GF-D8 (cell line): ENCODE results near the gene TTLL5.

Source experiments
- DNase-seq: peaks from one replicate; lab custom pipeline; 2025; lab: John Stamatoyannopoulos, UW

Gene TTLL5

DNA sequence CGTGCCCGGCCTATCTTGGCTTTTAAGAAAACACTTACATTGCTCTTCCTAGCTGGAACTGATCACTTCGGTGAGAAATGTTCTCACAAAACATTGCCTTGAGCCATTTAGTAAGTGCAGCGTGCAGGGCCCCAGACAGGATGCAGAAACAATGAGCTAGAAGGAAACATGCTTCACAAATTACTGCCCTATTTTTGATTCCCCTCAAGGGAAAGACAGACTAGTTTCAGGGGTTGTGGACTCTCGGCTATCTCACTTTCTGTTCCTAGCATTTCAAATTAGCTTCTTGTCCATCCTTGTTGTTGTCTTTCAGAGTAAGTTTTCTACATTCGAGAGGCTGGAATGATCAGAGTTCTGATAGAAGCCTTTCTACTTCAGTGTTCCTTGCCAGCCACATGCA lies 299.2 kb downstream of the TTLL5 start:
- no peak for DNase-seq

DNA sequence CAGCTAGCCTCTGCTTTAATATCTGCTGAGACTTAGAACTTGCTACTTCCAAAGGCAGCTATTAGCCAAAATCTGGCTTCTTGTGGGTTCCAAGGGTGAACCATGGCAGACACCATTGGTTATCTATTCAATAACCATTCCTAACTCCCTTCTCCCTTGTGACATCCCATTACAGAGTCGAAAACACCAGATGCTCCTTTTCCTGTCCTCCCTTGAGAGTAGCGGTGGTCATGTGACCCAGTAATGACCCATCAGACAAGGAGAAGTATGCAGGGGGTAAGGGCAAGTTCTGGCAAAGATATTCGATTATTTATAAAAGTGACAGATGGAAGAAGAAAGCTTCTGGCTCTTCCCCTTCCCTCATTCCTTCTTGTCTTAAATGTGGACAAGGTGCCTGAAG lies 300.6 kb downstream of the TTLL5 start:
- DNase-seq, result no peak

- DNase-seq, result no peak
Observed at GRCh38 chr14:75967866-75968265, 306.8 kb downstream of the TTLL5 start.

GRCh38 chr14:75968456-75968855 lies 307.4 kb downstream of the TTLL5 start:
- no peak for DNase-seq

DNA sequence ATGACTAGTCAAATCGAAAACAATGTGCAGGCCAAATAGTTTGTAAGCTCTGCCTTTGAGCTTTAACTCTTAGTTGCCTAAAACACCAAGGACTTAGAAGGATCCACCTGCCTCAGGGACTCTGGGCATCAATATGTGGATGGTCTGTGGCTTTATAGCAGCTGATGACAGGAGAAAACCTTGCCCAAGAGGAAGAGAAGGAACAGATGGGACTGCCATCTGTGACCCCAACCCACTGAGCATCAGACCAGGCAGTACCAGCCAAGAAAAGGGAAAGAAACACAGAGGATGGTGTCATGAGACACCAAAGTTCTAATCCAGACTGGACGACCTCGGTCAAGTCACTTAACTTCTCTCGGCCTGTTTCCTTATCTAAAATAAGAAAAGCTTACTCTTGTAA lies 308.1 kb downstream of the TTLL5 start:
- DNase-seq, result no peak

DNA sequence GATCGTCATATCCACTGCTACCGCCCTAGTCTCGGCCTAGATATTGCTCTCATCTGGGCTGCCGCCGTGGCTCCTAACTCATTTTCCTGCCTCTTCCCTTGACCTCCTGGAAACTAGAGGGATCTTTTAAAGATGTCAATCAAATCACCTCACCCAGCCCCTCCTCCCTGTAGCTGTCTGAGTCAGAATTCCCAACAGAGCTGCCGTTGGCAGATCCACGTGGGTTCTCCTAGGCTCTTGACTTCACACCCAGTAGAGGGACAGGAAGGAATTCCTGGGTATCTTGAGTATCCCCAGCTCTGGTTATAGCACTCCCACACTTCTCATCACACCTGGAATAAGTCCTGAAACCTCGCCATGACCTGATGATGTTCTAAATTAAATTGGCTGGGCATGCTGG lies 308.8 kb downstream of the TTLL5 start:
- DNase-seq, result no peak

DNA sequence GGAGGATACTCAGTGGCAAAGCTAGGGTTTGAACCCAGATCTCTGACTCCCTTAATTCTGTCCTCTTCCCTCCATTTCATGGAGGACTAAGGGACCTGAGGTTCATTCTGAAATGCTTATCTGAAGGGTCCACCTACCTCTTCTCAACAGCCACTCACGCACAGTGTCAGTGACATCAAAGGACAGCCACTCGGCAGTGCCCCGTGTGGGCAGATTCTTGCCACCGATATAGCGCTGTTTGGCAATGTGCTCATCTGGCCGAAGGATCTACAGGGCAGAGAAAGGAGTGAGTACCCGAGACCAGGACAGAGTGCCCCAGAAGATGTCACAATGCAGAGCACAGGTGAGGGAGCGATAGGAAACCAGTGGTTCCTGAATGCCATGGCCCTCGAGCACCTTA lies 309.9 kb downstream of the TTLL5 start:
- DNase-seq, result no peak

GRCh38 chr14:75971509-75971908 lies 310.5 kb downstream of the TTLL5 start:
- no peak for DNase-seq

GRCh38 chr14:75972801-75973421 lies 311.9 kb downstream of the TTLL5 start:
- DNase-seq, result no peak

GRCh38 chr14:75976826-75977581 lies 316.0 kb downstream of the TTLL5 start:
- DNase-seq, result no peak

- no peak for DNase-seq
Observed at GRCh38 chr14:75977582-75977943, 316.5 kb downstream of the TTLL5 start.

DNA sequence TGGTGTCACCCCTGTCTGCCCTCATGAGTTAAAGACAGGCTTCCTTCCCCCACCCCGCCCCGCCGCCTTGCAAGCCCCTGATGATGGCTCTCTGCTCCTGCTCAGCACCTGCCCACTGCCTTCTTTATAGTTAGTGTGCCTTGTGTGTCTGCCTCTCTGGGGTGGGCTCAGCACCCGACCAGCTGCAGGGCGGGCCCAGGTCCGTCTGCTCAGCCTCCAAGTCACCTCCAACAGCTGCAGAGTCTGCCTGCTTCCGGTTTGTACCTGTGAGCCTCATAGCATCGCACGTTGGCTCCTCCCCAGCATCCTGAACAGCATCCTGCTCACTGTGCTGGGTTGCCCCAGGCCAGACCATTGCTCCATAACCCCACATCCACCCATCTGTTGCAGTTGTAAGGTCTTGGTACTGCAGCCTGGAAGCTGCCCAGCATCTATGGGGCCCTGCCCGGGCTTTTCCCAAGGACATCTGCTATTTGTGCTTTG lies 317.2 kb downstream of the TTLL5 start:
- no peak for DNase-seq

DNA sequence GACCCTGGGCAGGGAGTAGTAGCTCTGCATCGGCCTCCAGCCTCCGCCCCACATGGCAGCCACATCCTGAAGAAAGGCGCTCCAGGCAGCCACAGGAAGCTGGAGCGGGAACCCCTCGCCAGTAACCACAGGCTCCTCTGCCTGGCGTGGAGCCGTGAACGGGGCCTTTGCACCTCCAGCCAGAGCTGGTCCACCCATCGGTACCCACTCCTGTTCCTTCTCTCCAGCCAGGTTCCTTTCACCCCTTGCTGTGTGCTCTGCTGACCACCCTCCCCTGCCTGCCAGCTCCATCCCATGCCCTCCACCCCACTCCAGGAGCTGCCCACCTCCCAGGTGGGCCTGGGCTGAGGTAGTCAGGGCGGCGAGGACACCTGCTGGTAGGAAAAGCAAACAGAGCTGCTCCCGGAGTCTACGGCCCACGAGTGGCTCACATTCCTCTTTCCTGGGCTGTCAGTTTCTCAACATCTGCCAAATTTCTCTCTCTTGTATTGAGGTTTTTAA lies 318.1 kb downstream of the TTLL5 start:
- DNase-seq, result no peak

DNA sequence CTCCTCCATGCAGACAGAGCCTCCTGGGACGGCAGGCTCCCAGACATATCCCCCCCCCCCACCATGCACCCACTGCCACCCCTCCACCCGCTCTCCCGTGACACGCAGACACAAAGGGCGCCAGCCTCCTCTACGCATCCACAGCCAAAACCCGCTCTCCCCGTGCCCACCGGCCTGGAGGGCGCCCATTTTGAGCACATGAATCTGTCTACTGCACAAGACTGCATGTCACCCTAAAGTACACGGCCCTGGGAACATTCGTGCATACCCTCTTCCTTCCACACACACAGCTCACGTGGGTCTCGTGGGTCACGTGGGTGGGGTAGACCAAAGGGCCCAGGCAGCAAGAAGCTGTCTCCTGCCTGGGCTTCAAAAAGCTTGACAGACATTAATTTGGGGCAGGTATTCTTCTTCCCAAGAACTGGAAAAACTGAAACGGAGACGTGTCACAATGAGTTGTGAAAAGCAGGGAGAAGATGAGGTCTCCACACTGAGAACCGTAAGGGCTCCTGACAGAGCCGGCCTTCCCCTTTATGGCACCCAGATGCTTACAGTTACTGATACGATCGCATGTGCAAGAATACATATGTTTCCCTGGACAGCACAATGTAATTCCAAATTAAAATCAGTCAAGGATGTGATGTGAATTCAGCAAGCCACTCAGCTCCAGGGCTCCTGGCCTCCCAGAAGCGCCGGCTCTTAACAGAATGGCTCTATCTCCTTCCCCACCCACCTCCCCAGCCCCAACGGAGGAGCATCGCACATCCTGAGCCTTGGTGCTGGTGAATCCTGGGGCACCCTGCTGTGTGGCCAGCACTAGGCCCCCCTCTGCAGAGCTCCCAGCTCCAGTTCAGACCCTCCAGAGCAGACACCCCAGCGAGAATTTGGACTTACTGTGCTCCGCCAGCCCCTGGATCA lies 318.9 kb downstream of the TTLL5 start:
- DNase-seq, result no peak

GRCh38 chr14:75980856-75981255 lies 319.8 kb downstream of the TTLL5 start:
- no peak for DNase-seq

- DNase-seq, result no peak
Observed at GRCh38 chr14:75981426-75982265, 320.6 kb downstream of the TTLL5 start, which contains the start of gene TGFB3. Gene TGFB3, minus strand, starts transcription at chr14:75981995. Its CDS starts 1,102 bp downstream, at chr14:75980893.

GRCh38 chr14:75982266-75983018 lies 321.4 kb downstream of the TTLL5 start:
- DNase-seq, result no peak

DNA sequence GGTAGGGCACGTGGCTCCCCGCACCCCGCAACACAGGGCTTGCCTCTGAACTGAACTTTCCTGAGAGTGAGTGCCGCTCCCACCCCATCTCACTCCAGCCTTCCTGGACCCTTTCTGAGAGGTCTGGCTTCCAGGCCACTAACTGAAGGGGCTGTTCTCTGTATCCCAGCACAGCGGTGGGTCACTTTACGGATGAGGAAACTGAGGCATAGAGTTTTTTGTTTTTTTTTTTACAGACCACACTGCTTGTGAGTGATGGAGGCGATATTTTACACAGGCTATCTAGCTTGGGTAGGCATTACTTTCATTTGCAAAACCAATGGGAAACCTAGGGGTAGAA lies 321.9 kb downstream of the TTLL5 start:
- DNase-seq, result no peak

GRCh38 chr14:75984674-75985073 lies 323.6 kb downstream of the TTLL5 start:
- no peak for DNase-seq

DNA sequence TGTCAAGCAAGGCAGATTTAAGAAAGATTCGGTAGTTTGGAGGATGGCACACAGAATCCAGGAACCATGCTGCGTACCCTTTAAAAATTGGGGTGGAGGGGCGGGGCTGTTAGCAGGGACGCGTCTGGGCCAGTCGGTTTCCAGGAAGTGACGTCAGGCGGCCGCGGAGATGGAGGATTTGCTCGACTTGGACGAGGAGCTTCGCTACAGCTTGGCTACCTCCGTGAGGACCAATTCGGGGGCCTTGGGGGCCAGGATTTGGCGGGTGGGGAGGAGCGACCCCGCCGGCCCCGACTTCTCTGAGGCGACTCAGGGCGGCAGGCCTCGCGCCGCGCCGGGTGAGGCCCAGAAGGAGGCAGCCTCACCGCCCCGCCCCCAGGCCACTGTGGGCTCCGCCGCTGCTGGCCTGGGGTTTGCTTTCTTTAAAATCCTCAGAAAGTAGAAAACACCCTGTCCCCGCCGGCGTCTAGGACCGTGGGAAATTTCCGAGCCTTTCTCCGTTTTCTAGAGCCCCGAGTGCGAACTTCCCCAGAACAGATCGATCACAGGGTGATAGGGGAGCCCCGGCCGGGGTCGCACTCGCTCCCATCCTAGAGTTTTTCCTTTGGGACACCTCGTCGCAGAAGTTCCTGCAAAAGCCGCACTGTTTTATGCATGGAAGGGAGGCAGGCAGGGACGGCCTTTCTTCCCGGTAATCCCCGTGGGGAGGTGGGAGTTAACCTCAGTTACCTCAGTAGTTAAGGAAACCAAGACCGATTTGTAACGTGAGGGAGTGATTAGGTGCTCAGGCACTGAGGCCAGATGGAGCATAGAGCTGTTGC lies 324.8 kb downstream of the TTLL5 start, which contains the start of gene IFT43:
IFT43 (plus strand) TSS at position 146 of the 821 bp plus-strand sequence; CDS start at position 170, 24 bp downstream.
- DNase-seq, result no peak
